GM18951 (cell line): ENCODE results near the gene GLI3.

ENCODE experiments used
- POLR2A ChIP-seq: IDR thresholded peaks from 4 replicates; pipeline ENCODE4 v1.6.1; 2011; ENCODE audit warnings: mild to moderate bottlenecking; ENCODE audit not compliant: insufficient read length, insufficient read depth; ENCODE audit errors: extremely low read depth
- in situ Hi-C: fragments of 300-500 bp; cut with MboI; formaldehyde crosslinking; loops from one replicate; pipeline ENCODE4 v1.12.0; 2022; ENCODE audit warnings: low sequenced_read_pairs, mixed read lengths, inconsistent platforms; ENCODE audit not compliant: unreplicated experiment

GLI3 gene

DNA sequence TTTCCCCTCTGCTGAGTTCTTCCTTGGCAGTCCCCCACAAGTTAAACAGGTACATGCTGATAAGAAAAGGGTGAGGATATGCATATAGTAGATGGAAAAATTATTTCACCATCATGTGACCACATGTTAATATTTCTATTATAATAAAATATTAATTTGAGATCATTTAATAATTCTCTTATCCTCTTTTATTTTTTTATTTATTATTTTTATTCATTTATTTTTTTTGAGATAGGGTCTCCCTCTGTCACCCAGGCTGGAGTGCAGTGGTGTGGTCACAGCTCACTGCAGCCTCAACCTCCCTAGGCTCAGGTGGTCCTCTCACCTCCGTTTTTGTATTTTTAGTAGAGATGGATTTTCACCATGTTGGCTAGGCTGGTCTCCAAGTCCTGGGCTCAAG, 11.6 kb upstream of the GLI3 start:
- no peak for TF ChIP-seq POLR2A

DNA sequence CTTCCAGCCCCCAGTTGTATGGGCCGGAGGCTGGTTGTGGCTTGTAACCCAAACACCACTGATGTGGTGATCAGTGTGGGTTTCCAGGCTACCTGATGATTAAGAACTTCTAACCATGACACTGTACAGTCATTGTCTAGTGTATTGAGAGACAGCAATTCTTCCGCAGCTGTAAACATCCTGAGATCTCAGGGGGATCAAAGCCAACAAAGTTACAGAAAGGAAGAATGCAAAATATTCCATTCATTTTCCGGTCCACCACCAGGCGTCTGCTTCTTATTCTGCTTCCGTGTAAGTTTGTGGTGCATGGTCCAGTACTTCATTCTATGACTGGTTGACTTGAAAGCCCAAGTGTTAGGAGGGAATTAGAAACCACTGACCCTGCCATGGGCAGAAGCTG, 10.3 kb upstream of the GLI3 start:
- TF ChIP-seq POLR2A: no peak
- in situ Hi-C loops: no loop called here

More for the DNA sequence above, 11.6 kb upstream of the GLI3 start:
- in situ Hi-C loops: no loop called here

DNA sequence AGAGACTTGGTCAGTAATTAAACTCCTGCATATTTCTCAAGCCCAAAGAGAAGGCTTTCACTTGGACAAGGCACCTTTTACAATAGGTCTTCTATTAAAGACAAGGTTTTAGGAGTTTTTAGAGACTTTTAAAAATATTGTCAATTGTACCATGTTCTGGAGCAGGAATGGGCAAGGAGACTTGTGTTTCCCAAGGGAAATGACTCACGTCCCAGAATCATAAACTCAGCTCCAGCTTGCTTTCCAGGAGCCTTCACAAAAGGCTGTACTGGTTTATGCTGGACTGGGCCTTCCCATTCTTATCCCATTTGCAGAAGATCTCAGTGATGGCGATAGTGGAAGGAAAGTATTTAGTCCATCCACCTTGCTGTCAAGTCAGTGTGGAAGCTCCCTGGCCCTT, 7.8 kb upstream of the GLI3 start:
- TF ChIP-seq POLR2A: no peak
- in situ Hi-C loops: no loop called here

DNA sequence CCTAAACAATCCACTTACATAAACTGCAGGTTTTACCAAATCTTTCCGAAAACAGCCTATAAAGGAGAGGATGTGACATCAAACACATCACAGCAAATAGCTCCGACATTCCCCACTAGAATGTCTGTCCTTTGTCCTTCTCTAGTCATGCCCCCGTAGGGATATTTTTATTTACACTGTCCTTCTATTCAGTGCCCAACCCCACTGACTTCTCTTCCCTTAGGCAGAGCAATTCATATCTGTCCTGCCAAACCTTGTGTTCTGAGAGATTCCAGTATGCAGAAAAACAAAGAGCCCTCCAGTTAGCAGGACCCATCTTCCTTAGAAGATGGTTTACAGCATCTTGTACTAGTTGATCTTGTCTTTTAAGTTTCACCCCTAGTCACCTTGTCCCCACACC, 5.4 kb upstream of the GLI3 start:
- TF ChIP-seq POLR2A: no peak
- in situ Hi-C loops: no loop called here

DNA sequence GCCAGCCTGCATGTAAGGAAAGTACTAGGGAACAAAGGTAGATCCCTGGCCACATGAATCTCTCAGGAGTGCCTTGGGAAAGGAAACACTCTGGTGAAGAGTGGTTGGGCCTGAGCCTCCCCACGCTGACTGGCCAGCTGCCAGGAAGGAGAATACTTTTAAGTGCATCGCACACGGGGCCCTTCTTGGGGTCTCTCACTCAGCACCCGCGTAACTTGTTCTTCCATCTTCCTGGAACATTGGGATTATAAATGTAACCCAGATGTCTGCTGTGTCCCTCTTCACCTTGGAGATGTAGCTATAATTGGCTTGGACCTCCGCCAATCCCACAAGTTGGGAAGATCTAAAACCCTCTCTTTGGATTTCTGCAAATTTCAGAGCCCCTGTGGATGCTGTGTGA, 4.4 kb upstream of the GLI3 start:
- TF ChIP-seq POLR2A: no peak
- in situ Hi-C loops: no loop called here

DNA sequence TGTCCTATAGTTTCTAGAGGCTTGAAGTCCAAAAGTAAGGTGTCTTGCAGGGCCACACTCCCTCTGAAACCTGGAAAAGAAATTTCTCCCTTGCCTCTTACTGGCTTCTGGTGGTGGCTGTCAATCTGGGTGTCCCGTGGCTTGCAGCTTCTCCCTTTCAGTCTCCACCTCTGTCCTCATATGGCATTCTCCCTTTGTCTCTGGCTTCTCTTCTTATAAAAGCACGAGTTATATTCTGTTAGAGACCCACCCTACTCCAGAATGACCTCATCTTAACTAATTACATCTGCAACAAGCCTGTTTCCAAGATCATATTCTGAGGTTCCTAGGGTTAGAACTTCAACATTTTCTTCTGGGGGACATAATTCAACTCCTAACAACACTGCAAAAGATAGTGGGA, 3.4 kb upstream of the GLI3 start:
- in situ Hi-C loops: no loop called here
- TF ChIP-seq POLR2A: no peak

DNA sequence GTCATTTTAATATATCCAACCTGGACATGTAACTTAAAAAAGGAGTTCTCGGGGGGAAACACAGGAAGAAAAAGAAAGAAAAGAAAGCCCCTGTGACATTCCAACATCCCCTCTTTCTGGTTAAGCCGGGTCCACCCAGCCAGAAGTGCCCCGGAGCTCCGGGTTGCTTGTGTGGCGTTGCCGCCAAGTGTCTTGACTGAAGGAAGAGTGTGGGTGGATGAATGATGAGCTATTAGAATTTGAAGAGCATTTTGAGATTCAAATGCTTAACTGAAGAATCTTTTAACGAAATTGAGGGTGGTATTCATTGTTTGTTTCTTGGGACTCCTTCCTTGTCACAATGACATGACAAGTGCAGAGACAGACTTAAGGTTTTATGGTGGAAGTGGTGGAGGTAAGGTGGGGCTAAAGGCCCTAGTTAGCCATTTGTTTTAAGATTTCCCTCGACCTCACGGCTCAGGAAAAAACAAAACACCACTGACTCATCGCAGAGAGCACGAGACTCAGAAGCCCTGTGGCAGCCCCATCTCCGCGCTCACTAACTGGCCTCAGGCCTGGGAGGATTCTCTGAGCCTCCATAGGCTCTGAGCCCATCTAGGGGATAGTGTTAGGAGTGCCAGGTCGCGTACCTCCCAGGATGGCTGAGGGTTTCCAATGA, 1.8 kb upstream of the GLI3 start:
- in situ Hi-C loops: no loop called here
- no peak for TF ChIP-seq POLR2A

DNA sequence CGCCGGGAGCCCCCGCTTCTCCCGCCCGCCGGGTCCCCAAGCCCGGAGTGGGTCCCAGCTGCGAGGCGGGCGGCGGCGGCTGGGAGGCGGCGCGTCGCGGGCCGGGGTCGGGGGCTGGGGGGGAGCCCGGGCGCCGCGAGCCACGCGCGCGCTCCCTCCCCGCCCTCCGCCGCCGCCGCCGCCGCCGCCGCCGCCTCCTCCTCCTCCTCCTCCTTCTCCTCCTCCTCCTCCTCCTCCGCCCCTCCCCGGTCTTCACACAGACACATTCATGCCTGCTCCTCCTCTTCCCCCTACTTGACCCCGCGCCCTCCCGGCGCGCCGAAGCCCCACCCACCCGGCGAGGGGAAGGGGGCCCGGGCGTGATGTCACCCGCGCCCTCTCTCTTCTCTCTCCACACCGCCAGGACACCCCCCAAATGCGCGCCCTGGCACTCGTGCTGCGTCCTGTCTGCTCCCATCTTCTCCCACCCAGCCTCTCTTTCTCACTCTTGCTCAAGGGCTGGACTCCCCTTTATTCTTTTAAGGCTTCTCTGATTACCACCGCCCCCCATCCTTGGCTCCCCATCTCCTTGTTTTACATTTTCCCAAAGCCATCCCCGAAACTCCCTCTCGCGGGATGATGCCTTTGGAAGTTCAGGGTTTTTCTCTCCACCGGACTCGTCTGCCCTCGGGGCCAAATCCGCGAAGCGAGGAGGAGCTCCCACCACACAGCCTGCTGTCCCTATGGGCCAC, 967 bp upstream of the GLI3 start:
- TF ChIP-seq POLR2A: no peak
- in situ Hi-C loops: no loop called here

DNA sequence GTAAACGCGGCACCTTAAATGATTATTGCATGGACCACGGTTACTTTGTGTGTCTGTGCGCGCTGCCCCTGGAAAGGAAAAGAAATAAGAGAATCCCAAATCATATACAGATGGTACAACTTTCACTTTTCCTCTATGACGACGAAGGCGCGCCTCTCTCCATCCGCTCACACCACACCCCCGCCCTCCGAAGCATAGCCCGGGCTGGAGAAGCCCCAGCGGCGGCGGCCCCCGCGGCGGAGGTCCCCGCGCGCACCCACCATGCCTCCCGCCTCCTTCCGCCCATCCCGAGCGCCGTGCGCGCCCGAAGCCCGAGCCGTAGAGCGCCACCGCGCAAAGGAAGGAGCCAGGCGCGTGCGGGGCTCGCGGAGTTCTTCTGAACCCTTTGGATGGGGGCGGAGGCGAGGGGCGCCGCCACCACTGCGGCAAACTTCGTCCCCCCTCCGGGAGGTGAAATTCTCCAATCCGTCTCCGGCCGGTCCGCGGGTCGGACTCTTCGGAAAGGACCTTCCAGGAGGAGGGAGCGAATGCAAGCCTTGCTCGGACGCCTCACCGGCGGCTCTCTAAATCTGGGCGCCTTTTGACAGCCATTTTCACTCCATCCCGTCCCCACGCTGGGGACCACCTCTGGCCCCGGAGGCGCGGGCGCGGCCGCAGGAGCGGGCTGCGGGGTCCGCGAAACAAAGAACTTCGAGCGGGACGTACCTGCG, 588 bp downstream of the GLI3 start:
- in situ Hi-C loops: no loop called here
- no peak for TF ChIP-seq POLR2A

DNA sequence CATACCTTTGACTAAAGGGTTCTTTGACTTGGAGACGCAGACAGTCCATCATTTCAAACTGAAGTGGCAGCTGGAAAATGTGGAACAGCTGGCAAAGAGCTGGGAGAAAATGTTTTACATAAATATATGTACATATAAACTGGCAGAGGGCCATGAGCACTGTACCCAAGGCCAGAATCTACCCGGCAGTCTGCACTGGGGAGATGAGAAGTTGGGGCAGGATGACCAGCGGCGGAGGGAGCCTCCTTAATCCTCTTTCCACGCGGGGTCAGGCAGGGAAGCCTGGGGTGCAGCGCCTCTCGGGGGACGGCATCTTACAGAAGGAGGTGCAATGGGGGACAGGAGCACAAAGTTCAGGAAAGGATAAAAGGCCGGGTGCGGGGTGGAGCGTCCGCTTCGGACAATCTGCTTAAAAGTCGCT, 1.3 kb downstream of the GLI3 start:
- no peak for TF ChIP-seq POLR2A
- in situ Hi-C loops: no loop called here

DNA sequence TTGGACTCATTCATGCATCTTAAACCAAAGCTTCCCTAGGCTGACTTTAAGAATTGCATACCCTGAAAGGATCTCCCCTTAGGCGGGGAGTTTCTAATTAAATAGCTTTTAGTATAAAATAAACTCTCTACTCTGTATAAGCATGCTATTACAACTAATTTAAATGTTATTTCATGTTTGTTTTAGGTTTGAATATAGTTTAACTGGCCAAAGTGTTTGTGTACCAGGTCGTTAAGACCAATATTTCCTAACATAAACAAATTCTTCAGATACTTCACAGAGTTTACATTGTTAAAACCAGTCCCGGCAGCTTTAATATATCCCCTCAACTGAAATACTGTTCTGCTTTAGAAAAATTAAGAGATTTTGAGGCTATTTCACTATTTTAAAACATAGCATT, 2.3 kb downstream of the GLI3 start:
- in situ Hi-C loops: no loop called here
- TF ChIP-seq POLR2A: no peak

DNA sequence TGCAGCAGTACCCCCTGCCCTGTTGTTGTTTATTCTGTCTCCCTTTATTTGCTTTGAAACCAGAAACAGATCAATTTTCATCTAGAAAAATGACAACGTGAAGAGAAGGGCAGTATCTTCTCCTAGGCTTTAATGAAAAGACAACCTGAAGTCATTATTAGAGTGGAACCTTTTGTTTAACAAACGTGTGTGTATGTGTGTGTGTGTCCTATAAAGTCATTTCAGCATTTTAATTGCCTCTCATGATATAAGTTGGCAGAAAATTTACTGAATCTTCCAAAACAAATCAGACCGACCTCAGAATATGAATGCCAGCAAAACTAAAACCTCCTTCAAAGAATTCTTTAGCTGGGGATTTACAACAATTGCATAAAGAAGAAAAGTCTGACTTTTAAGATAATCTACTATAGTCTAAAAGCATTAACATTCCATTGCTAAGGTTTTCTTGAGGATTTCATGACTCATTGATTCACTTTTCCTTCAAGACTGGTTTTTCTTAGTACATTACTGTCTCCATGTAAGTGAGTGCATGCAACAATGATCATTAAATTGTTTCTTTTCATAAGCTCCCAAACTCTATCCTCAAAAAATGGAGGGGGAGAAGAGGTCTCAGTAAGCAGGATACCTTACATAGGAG, 3.2 kb downstream of the GLI3 start:
- no peak for TF ChIP-seq POLR2A

DNA sequence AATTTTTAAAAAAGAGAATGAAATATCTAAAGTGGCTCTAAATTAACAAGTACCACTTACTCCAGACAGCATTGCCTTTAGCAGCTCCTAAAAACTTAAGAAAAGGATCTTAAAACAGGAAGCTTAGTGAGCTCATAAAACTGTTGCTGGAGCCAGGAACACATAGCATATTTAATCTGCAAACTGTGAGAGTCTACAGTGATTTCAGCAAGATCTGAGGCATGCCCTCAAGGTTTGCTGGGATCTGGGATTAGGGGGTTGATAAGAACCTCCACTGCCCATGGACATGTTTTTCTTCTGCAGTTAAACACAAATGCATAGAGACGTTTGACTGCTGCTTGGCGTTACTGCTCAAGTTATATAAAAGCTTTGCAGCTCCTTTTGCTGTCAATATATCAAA, 3.8 kb downstream of the GLI3 start:
- in situ Hi-C loops: no loop called here
- no peak for TF ChIP-seq POLR2A

More for the DNA sequence above, 3.2 kb downstream of the GLI3 start:
- in situ Hi-C loops: no loop called here
